Right lung (tissue), 10 donors: Measurements from ENCODE around the gene LPP. TPM values are rescaled to one million over a fixed set of nuclear protein-coding genes. Genes with fewer than 3 reads are reported as not detected.
"Not testable (repeated sequence)": the region's sequence is repeated elsewhere in the genome, so short reads cannot be mapped to it uniquely, and the experiment has no call there.

Experiments
- DNase-seq, 2 donors: peaks; one replicate each; pipeline ENCODE4 v3.0.0-alpha.2; 2013
- long read RNA-seq, 8 donors: transcript quantifications; one replicate each; lab custom pipeline, GENCODE V29; 2026
- polyA plus RNA-seq, 5 donors: library from polyadenylated mRNA; unstranded; fragments of 120-200 nt; gene quantifications; one replicate each; pipeline versions ENCODE4 v1.2.1 to v1.2.3, GENCODE V29; 2013; ENCODE audit warnings: inconsistent platforms in 1 of 5, low replicate concordance in 1 of 5; ENCODE audit not compliant: insufficient read length in 5 of 5, insufficient read depth in 1 of 5

LPP gene, protein sequence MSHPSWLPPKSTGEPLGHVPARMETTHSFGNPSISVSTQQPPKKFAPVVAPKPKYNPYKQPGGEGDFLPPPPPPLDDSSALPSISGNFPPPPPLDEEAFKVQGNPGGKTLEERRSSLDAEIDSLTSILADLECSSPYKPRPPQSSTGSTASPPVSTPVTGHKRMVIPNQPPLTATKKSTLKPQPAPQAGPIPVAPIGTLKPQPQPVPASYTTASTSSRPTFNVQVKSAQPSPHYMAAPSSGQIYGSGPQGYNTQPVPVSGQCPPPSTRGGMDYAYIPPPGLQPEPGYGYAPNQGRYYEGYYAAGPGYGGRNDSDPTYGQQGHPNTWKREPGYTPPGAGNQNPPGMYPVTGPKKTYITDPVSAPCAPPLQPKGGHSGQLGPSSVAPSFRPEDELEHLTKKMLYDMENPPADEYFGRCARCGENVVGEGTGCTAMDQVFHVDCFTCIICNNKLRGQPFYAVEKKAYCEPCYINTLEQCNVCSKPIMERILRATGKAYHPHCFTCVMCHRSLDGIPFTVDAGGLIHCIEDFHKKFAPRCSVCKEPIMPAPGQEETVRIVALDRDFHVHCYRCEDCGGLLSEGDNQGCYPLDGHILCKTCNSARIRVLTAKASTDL
- 10 to 100 TPM; 14.9 to 27.2 (median 23.3) TPM for polyA plus RNA-seq
- long read RNA-seq, donor 1, partial matches to known transcripts = 5 of 5 reads
- long read RNA-seq, donor 1, other reads (novel, unspliced or antisense) = 0 of 5 reads
- long read RNA-seq, donor 2 = 0 reads
- long read RNA-seq, donor 3 = 0 reads
- long read RNA-seq, donor 4 = 0 reads
- long read RNA-seq, donor 5 = 0 reads
- long read RNA-seq, donor 6, partial matches to known transcripts = 17 of 17 reads
- long read RNA-seq, donor 6, other reads (novel, unspliced or antisense) = 0 of 17 reads
- long read RNA-seq, donor 7 = 0 reads
- long read RNA-seq, donor 8 = 0 reads

DNA sequence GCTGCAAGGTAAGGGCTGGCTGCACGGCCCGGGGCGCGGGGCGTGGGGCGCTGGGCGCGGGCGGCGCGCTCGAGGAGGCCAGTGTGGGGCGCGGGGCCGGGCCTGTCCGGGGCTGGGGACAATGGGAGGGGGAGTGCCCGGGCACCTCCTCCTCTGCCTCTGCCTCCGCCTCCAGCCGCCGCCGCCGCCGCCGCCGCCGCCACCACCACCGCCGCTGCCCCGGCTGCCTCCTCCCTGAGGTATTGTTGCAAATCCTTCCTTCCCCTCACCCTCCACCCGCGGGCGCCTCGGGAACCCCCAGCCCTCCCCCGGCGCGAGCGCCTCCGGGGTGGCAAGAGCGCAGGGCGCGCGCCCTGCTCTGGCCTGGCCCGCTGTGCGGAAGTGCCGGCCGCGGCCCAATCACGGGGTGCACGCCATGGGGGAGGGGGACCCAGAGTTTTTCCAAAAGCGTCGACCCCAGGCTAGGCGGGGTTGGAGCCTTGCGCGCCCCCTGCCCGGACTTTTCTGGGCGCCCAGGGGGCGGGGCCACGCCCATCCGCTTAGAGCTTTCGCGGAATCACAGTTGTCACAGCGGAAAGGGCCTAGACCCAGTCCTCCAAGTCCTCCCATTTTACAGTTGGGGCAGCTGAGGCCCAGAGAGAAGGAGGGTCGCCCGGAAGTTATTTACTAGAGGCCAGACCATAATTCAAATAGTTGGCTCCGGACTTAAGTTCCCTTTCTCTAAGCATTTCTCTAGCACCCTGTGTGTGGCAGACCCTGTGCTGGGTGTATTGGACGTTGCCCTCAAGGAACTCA, at the start of gene LPP:
Gene LPP, plus strand, starts transcription at position 144 of the 795 bp plus-strand sequence. CDS start 251,964 bp downstream, outside the sequence.
- peak; percentile 73 to 78 for DNase-seq

DNA sequence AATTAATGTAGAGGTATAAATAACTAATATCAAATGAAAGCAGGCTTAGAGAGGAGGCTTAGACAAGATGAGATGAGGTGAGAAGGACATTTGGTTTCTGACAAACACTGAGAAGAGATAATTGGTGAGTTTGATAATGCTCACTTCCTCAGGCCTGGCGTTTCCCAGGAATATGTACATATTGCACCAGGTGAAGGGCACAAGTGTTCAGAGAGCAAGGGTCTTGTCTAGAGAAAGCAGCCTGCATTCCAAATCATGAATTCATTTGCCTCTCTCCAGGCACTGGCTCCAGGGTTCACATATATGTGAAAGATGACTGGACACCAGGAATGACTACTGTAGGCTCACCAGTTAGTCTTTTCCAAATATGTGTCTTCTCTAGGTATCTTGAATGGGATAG, 48.0 kb upstream of the LPP start:
- DNase-seq = no peak

DNA sequence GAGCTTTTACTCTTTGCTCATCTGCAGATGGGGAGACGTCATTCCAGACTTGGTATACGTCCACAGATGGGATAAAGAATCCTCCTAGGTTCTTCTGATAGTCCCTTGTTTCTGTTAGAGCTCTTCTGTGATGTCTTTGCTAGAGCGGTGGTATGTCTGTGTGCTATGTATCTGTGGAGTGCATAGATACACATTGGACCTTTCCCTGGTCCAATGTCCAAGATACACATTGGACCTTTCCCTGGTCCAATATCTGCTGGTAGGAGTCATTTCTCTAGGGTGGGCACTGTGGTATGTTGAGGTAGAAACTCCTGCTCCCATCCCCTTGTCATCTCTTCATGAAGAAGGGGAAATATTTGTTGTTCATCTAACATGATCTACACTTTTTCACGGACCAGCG, 47.5 kb upstream of the LPP start:
- DNase-seq = no peak

DNA sequence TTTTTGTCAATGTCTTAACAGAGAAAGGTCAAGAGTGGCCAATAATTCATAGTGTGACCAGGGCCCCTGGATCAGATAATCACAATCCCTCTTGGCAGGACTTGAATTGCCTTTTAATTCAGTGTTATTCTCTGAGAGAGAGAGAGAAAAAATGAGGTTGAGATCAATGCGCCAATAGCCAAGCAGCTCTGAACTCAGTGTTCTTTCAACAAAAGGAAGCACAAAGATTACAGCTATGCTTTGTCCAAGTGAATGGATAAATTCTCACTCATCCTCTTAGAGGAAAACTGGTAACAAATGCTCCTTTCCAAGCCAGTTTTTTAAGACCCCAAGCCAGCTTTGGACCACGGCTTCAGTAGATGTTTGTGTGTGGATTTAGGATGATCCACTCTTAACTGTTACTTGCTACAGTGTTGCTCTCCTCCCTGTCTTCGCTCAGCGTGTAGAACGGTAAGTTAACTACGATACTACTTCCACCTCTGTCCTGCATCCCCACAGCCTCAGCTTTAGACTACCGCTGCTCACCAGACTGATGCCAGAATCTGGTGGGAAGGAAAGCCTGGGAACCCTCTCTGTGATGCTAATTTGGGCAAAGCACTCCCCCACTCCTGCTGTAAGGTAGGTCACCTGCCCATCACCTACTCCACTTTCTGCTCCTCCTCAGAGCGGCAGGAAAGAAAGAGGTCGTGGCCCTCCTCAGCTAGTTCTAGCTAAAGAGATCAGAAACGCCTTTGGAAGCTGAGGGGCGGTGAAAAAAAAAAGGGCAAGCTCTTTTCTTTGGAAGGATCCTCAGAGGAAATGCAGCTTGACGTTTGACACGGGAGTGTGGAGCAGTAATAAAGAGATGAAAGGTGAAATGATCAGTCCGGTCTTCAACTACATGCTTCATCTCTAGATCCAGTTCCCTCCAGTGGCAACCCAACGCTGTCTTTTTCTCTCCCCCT, 46.8 kb upstream of the LPP start:
- no peak for DNase-seq

DNA sequence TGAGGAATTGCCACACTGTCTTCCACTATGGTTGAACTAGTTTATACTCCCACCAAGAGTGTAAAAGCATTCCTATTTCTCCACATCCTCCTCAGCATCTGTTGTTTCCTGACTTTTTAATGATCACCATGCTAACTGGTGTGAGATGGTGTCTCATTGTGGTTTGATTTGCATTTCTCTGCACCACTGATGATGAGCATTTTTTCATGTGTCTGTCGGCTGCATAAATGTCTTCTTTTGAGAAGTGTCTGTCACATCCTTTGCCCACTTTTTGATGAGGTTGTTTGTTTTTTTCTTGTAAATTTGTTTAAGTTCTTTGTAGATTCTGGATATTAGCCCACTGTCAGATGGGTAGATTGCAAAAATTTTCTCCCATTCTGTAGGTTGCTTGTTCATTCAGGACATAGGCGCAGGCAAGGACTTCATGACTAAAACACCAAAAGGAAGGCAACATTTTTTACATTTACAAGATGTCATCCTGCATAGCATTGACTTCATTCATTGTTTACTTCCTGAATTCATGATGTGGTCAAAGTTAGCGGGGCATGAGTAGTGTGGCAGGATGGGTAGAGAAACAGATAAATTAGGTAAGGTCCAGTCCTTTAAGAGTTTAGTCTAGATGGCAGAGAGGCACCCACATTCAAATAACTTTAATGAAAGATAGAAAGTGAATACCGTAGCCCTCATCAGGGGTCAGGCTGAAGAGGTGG, 45.1 kb upstream of the LPP start:
- no peak for DNase-seq

DNA sequence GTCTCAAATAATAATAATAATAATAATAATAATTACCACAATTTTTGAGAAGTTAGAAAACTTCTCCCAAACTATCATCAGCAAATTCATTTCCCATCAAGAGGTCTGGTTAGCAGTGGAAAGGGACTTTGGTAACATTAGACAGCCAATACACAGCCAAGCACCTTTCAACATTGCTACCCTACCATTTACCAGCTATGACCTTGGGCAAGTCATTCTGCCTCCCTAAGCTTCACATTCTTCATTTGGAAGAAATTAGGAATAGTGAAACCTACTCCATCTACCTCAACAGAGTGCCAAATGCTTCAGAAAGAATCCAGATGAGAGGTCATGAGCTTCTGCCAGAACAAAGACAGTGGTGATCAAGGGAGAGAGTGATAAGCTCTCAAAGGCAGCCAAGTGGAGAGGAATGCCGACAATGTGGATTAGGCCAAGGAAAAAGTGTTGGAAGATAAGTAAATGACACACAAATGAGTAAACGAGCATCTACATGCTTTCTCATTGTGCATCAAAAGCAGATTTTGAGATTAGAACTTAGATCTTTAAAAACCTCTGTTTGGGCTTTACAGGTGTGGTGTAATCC, 42.9 kb upstream of the LPP start:
- no peak for DNase-seq

DNA sequence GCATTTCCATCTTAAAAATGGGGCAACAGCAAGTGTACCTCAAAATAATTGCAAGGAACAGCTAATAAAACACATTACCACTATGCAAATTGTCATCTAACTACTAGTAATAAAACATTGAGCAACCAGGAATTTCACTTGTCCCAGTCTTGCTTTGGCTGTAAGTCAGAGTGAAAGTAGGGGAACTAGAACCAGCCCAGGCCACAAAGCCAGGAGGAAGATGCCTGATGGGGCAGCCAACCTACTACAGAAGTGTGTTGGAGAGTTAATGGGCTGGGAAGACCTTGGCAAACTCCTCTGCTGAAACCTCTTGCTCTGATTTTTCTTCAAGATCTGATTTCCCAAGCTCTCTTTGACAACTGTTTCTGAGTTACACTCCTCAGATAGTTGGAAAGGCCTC, 40.2 kb upstream of the LPP start:
- no peak for DNase-seq

DNA sequence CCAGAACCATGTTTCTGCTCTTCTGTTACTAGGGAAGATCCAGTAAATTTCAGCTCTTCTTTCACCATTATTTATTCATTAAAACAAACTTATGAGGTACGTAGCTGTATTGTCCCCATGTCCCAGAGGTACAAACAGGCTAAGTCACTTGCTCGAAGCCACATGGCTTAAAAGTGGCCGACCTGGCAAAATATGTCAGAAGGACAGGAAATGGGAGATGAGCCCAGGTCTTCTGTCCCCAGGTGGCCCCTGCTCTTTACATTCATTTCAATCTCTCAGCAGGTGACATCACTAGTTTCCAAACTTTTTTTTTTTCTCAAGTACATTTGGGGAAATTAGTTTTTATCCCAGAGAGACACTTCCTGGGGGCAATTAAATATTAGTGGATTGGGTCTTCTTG, 34.1 kb upstream of the LPP start:
- no peak for DNase-seq

DNA sequence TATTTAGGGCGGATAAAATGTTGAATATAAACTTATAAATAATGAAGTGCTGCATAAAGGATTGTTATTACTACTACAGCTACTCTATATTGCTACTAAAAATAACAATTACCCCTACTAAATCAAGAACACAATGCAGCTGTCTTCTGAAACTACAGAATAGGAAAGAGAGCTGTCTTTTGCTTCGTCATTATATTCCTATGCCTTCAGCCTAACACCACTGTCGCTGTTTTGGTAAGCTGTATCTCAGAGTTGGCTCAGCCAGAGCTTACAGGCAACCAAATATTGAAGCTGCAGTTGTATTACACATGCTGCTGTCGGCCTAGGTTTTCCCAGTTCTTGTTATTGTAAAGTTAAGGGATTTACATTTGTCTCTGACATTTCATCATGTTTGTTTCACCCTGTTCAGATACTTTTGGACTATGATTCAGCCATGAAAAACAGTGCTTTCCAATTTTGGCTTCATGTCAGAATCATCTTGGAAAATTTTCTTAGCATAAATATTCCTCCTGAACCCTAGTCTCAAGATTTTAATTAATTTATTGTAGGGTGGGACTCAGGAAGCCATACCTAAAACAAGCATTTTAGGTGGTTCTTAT, 31.3 kb upstream of the LPP start:
- DNase-seq = peak; percentile 12 to 19

DNA sequence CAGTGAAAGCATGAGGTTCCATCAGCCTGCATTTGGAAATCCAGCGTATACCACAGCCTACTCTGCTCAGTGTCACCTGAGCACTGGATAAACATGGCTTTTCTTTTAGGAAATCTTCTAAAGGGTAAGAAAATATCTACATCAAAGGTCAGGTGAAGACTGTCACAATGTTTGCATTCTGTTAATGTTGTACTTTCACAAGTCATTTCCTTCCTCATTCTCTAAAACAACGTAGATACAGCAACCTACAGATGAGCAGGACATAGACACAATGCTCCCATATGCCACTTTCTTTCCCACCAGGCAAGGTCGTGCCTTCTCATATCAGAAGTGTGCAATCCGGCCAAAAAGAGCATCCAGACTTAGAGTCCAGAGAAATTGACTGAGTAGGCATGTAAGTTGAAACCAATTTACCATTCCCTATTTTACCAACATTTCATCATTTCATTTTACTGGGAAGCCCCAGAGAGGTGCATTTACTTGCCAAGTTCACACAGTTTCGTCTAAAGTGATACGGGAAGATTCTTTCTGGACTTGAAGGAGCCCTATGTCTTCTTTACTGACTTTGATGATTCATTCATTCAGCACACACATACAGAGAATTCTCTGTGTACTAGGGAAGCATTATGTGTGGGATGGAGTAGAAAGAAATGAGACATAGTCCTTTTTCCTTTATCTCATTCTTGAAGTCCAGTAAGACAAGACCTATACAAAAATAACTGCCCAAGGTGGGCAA, 30.6 kb upstream of the LPP start:
- no peak for DNase-seq

DNA sequence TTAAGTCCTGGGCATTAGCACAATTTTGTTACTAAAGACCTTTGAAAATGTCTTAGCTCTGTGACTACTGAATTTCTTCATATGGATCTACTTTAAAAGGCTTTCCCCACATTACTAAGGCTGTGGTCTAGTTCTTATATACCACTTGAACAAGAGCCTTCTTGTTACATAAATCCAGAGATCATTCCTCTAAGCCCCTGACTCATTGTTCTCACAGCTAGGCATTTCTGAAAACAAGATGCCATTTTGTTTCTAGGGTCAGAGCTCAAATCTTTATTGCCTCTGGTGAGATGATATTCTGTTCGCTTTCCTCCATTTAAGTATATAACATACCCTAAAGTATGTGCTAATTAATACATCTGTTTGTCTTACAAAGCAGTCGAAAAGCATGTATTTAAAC, 29.8 kb upstream of the LPP start:
- no peak for DNase-seq

DNA sequence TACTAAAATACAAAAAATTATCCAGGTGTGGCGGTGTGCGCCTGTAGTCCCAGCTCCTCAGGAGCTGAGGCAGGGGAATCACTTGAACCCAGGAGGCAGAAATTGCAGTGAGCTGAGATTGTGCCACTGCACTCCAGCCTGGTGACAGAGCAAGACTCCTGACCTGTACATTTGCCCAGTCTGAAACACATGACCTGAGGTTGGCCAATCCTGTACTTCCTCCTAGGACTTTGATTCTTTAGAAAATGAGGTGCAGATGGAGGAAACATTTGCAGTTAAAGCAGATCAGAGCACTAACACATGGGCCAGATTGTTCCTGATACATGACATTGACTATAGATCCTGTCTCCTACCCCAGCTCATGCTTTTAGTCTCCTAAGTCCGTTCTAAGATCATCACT, 28.9 kb upstream of the LPP start:
- no peak for DNase-seq

DNA sequence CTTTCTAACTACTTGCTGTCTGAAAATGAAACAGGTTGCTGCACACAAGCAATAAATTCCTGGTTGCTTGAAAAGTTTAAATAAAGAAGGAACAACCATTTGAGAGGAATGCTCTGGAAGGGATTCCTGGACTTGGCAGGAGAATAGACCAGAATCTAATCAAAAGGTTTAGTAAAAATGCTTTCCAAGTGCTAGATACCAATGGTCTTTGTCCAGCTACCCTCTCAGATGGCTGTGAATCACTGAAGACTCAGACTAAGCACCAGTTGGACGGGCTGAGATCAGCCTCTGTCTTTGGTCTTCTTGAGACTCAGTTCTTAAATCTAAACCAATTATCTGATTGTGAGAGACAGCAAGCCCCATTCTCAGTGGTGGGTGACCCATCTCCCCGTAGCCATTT, 27.7 kb upstream of the LPP start:
- no peak for DNase-seq

DNA sequence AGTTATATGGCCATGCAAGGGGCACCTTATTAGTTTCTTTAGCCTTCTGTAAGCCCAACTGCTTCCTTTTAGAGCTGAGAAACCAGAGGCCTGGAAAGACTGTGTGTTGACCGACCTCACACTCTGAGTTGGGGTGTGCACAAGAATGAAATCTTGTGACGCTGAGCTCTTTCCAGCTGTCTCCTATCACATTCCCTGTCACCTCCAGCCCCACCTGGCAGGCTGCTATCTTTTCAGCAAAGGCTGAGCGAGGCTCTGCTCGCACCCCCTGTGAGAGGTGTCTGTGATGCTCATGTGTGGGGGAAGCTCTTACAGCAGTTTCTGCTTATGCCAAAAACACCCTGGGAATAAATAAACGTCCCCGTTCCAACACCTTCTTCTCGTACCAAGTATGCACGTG, 27.0 kb upstream of the LPP start:
- no peak for DNase-seq

DNA sequence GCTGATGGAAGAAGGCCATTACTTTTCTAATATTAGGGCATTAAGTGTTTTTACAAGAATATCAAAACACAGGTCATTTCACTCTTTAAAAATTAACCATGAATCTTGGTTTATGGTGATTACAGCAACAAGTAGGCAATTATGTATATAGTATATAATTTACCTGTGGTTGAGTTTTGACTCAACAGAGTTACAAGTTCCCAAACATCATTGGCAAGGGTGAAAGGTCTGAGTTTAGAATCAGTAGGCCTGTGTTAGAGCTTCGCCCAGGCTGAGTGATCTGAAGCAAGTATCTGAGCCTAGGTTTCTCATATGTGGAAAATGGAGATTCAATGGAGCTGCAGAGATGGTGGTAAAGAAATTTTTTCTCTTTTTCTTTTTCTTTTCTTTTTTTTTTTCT, 25.1 kb upstream of the LPP start:
- DNase-seq = no peak

DNA sequence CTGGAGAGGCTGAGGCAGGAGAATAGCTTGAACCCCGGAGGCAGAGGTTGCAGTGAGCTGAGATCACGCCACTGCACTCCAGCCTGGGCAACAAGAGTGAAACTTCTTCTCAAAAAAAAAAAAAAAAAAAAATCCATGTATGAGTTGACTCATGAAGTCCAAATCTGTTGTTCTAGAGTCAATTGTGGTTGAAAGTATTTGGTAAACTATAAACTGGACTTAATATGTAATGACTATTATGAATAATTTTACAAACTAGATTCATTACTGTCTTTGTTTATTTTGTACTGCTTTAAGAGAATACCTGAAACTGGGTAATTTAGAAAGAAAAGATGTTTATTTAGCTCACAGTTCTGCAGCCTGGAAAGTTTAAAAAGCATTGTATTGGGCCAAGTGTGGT, 22.9 kb upstream of the LPP start:
- not testable (repeated sequence) for DNase-seq

DNA sequence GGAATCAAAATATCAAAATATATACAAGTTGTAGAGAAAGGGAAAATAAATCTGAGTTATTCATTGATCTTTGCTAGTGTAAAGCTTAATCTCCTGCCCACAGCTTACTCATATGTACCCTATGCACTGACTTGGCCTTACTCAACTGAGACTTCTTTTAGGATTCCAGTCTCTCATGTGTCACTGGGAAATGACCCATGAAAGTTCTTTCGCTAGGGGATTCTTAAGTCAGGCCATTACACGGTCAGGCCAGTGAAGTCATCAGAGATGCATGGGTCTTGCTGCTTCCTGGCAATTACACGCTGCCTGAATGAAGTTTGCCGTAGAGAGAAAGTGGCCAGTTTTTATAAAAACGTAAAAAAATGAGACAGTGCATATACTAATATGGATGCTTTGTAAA, 20.7 kb upstream of the LPP start:
- no peak for DNase-seq

DNA sequence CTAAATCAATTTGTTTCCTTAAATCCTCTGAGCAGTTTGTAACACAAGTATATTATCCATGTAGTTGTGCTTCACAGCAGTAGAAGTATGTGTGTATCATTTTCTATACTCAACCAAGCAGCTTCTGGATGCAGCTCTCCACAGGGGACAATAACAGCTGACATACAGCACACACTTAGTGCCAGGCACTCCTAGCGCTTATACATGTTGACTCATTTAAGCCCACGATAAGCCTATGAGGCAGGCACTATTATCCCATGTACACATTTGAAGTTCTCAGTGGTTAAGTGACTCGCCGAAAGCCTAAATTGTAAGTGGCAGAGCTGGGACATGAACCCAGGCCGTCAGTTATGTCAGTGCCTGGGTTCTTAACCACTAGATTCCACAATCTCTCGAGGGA, 20.3 kb upstream of the LPP start:
- DNase-seq = no peak

DNA sequence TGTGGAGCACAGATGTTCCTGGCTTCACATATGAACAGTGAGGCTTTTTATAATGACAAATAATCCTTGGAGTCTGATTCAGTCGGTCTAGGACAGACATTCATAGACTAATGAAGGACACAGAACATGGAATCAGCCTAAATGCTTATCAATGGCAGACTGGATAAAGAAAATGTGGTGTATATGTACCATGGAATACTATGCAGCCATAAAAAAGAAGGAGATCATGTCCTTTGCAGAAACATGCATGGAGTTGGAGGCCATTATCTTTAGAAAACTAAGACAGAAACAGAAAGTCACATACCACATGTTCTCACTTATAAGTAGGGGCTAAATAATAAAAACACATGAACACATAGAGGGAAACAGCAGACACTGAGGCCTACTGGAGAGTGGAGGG, 19.9 kb upstream of the LPP start:
- no peak for DNase-seq
